Right renal cortex interstitium (tissue), 3 donors: ENCODE data around the gene KRTAP5-5. TPM values are rescaled to one million over a fixed set of nuclear protein-coding genes. Genes with fewer than 3 reads are reported as not detected.

Experiments used
- DNase-seq, 3 donors: peaks; one replicate each; pipeline ENCODE4 v3.0.0-alpha.2; 2013; ENCODE audit warnings: low read depth in 3 of 3, low spot score in 2 of 3
- polyA plus RNA-seq, 3 donors: library from polyadenylated mRNA; unstranded; fragments of 120-200 nt; gene quantifications; one replicate each; pipeline ENCODE4 v1.2.1, GENCODE V29; 2013; ENCODE audit not compliant: insufficient read length in 3 of 3

Gene KRTAP5-5
- polyA plus RNA-seq, 3 donors: not detected

DNA sequence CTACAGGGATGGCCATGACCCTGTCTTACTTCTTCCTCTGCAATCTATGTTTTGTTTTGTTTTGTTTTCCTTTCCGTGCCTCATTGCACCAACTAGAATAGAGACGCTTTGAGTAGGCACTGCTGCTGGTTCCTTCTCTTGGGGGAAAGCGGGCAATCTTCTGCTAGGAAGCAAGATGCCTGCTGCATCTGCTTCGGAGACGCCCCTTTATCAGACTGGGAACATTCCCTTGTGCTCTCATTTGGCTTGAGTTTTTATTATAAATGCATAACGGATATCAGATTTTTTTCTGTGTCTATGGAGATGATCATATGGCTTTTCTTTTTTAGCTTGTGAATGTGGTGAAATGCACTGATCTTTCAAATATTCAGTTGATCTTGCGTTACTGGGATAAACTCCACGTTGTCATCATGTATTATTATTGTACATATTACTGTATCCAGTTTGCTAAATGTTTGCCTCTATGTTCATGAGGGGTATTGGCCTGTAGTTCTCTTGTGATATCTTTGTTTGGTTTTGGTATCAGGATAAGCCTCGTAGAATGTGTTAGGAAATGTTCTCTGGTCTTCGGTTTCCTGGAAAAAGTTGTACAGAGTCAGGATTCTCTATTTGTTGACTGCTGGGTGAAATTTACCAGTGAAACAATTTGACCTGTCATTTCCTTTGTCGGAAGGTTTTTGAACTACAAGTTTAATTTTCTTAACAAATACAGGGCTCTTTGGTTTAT is 44.0 kb downstream of the KRTAP5-5 start:
- no peak for DNase-seq

DNA sequence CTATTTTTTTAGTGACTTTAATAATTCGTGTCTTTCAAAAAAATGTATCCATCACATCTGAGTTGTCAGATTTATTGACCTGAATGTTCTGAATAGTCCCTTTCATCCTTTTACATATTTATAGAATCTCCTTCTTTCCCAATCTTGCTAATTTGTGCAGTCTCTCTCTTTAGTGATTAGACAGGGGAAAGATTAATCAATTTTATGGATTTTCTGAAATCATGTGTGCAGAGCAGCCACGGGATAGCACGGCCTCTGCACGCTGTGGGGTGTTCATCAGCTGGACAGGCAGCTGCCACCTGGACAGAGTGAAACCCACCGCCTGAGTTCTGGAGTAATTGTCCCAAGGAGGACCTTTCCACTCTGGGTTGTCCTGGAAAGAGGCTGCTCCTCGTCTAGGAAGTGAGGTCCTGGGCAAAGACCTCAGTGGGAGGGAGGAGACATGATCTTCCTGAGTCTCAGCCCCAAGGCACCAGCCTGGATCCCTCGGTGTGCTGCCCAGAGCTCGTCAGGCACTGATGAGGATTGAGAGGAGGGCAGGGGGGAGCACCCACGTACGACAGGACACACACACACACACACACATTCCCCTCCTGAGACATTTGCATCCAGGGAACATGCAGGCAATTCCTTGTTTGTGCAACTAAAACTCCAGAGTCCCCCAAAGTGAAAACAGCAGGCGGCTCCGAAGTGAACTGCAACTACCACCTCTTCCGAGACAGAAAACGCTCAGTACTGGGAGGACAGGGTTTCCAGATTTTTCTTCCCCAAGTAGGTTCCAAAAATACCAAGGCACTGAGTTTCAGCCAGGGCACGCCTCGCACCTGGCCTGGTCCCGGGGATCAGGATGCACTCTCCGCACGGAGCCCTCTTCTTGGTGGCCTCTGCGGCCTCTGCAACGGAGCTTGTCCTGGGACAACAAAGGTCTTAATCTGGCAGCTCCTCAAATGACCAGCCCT is 44.9 kb downstream of the KRTAP5-5 start:
- no peak for DNase-seq

DNA sequence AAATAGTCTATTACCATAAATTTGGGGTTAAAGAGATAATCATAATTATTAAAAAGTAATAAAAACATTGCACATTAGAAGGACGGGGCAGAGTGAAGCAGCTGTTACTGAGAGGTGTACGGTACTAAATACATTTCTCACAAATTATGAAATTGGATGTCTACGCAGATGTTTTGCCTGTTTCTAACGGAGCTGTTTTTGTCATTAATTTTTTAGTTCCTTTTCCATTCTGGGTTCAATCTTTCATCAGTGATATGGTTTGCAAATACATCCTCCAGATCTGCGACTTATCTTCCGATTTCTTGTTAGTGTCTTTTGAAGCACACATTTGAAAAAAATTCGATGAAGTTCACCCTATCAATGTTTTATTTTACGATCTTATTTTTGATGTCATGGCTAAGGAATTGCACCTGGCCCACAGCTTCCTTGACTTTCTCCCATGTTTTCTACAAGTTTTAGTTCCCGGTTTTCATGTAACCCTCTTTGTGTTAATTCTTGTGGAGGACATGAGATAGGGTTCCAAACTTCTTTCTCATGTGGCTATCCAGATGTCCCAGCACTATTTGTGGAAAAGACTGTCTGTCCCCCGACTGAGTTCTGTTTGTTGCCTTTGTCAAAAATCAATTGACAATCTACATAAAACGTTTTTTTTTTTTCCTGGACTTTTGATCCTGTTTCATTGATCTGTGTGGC is 46.1 kb downstream of the KRTAP5-5 start:
- no peak for DNase-seq

DNA sequence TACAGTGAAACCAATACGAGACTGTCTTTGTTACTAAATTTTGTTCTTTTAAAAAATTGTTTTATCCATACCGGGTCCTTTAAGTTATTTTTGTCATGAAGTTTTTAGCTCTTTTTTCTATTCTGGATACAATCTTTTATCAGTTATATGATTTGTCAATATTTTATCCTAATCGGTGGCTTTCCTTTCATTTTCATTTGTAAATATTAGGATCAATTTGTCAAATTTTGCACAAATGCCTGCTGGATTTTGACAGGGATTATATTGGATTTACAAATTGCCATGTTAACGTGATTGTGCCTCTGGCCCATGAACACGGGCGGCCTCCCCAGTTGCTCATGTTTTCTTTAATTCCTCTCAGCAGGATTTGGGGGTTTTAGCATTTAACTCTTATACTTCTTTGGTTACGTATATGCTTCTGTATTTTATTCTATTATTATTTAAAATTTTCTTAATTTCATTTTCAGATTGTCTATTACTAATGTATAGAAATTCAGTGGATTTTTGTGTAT is 46.7 kb downstream of the KRTAP5-5 start:
- no peak for DNase-seq

DNA sequence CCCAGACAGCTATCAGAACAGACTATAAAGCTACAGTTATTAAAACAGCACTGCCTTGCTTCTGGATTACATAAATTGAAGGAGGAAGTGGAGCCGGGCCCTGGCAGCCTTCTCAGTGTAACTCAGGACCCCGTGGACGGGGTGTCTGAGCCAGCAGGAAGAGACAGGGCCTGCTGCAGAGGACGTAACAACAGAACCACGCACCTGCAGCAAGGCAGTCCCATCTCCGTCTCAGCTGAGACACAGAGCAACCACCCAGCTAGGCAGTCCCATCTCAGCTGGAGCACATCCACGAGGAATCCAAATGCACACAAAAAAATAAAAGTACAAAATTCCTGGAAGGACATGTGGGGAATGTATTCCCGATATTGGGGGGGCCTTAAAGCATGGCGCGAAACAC is 50.3 kb downstream of the KRTAP5-5 start:
- DNase-seq: no peak

Other genes starting within 250 kb of the KRTAP5-5 start
- under 1 TPM; 0.25 to 0.64 (median 0.49) TPM for gene BRSK2, start 239.8 kb upstream of the KRTAP5-5 start, polyA plus RNA-seq
- 10 to 100 TPM; 28.8 to 36.7 (median 31.6) TPM for gene MOB2, start 143.0 kb upstream of the KRTAP5-5 start, polyA plus RNA-seq
- 1 to 10 TPM; 2.2 to 3.0 (median 2.5) TPM for gene DUSP8, start 57.5 kb upstream of the KRTAP5-5 start, polyA plus RNA-seq
- under 1 TPM in 1 of 3 donors, not detected in 2; 0.18 TPM for gene KRTAP5-1, start 44.5 kb upstream of the KRTAP5-5 start, polyA plus RNA-seq
- gene KRTAP5-2, start 31.5 kb upstream of the KRTAP5-5 start, polyA plus RNA-seq: under 1 TPM in 1 of 3 donors, not detected in 2; 0.21 TPM
- not detected for gene KRTAP5-3, start 21.3 kb upstream of the KRTAP5-5 start, polyA plus RNA-seq
- gene KRTAP5-4, start 7.6 kb upstream of the KRTAP5-5 start, polyA plus RNA-seq: not detected
- not detected for gene KRTAP5-6, start 67.4 kb downstream of the KRTAP5-5 start, polyA plus RNA-seq
- gene IFITM10, start 120.8 kb downstream of the KRTAP5-5 start, polyA plus RNA-seq: under 1 TPM; 0.11 to 0.30 (median 0.14) TPM
- gene CTSD, start 134.2 kb downstream of the KRTAP5-5 start, polyA plus RNA-seq: 100 to 1,000 TPM; 192 to 255 (median 211) TPM
- under 1 TPM in 1 of 3 donors, not detected in 2; 0.33 TPM for gene SYT8, start 205.2 kb downstream of the KRTAP5-5 start, polyA plus RNA-seq
- gene TNNI2, start 209.2 kb downstream of the KRTAP5-5 start, polyA plus RNA-seq: under 1 TPM; 0.29 to 0.42 (median 0.40) TPM
- gene LSP1, start 223.3 kb downstream of the KRTAP5-5 start, polyA plus RNA-seq: 1 to 10 TPM; 4.2 to 4.8 (median 4.8) TPM